Upper lobe of right lung (tissue), 1 donor: ENCODE measurements around the gene PDYN. TPM values are rescaled to one million over a fixed set of nuclear protein-coding genes. Genes with fewer than 3 reads are reported as not detected.
"Not testable (repeated sequence)": the region's sequence is repeated elsewhere in the genome, so short reads cannot be mapped to it uniquely, and the experiment has no call there.

Experiments
- ATAC-seq: fragments of 200-7000 bp; cut with Tn5 transposase; one replicate; pipeline ENCODE4 v1.9.1; 2020; ENCODE audit warnings: mild to moderate bottlenecking, moderate library complexity
- DNase-seq: peaks from one replicate; pipeline ENCODE4 v3.0.0-alpha.2; 2020
- H3K27ac ChIP-seq: fragments of 200-600 bp; one replicate; pipeline ENCODE4 v1.8.0; 2022
- H3K27me3 ChIP-seq: fragments of 200-600 bp; one replicate; pipeline ENCODE4 v1.8.0; 2022; ENCODE audit warnings: mild to moderate bottlenecking
- H3K36me3 ChIP-seq: fragments of 200-600 bp; one replicate; pipeline ENCODE4 v1.8.0; 2022
- H3K4me1 ChIP-seq: fragments of 200-600 bp; one replicate; pipeline ENCODE4 v1.8.0; 2022
- H3K4me3 ChIP-seq: fragments of 200-600 bp; one replicate; pipeline ENCODE4 v1.8.0; 2022; ENCODE audit warnings: mild to moderate bottlenecking
- H3K9me3 ChIP-seq: fragments of 200-600 bp; one replicate; pipeline ENCODE4 v1.8.0; 2022
- CTCF ChIP-seq: fragments of 200-600 bp; IDR thresholded peaks from one replicate; pipeline ENCODE4 v1.8.0; 2022; ENCODE audit warnings: antibody characterized with exemption
- intact Hi-C: fragments of 100-400 bp; cut with DNase I; formaldehyde crosslinking; loops from one replicate; pipeline ENCODE4 v1.11.0; 2022
- long read RNA-seq: library from polyadenylated mRNA; unstranded; transcript quantifications from one replicate; pipeline ENCODE4 v2.0.0, GENCODE V29; 2021
- total RNA-seq: library from RNA; stranded (reverse); fragmentation: NEBNext Ultra II Directional; extraction: Animal tissue kit (Norgen Biotek cat#: 25700); gene quantifications from one replicate; pipeline ENCODE4 v1.2.1, GENCODE V29; 2021
- donor health status: DM: no; HTN: yes; CAD: no; lungs with severe emphysema.

The PDYN gene
- not detected for total RNA-seq
- long read RNA-seq: 0 reads

GRCh38 chr20:1993986-1994385, at the start of gene PDYN:
PDYN (minus strand) TSS chr20:1994058; CDS start chr20:1983084, 10,974 bp downstream.
- ATAC-seq (no peak), DNase-seq (no peak)
- Histone ChIP-seq H3K4me3 (no peak within 1 kb of the TSS), H3K4me1 (no peaks in the 10 kb centered on the region), H3K9me3 (no peaks in the 10 kb centered on the region), H3K27ac (no peak within 1 kb of the TSS), H3K27me3 (peaks cover 59% of the 10 kb centered on the region), H3K36me3 (no peaks in the 10 kb centered on the region)
- intact Hi-C loops: no loop called here
- TF ChIP-seq CTCF: no peak

DNA sequence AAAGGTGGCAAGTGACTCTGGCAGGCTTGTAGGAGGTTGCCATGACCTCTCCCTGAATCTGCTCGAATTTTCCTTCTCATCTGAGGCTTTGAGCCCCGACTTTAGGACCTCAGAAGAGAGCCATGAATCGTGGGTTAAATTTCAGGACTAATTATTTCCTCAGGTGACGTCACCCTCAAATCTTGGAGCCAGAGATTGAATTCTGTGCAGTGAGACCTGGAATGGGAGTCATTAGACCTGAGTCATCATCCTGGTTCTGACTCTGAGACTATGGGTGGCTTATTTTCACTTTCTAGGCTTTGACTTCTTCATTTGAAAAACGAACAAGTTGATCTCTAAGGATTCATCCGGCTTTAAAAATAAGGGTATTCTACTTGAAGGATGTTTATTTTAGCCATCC, 48.5 kb upstream of the PDYN start:
- intact Hi-C loops: no loop called here
- H3K27me3 ChIP-seq: peaks cover 14% of the 10 kb centered on the region
- H3K27ac ChIP-seq: no peak overlapping the region
- H3K9me3 ChIP-seq: no peaks in the 10 kb centered on the region
- no peak overlapping the region for H3K4me3 ChIP-seq
- DNase-seq: no peak
- TF ChIP-seq CTCF: no peak
- H3K36me3 ChIP-seq: no peaks in the 10 kb centered on the region
- ATAC-seq: no peak
- H3K4me1 ChIP-seq: no peaks in the 10 kb centered on the region

- intact Hi-C loops: no loop called here
- no peak for TF ChIP-seq CTCF
- no peak overlapping the region for H3K27ac ChIP-seq
- no peaks in the 10 kb centered on the region for H3K36me3 ChIP-seq
- no peak overlapping the region for H3K4me3 ChIP-seq
- H3K27me3 ChIP-seq: peaks cover 36% of the 10 kb centered on the region
- DNase-seq (no peak), ATAC-seq (no peak)
- H3K4me1 ChIP-seq: no peaks in the 10 kb centered on the region
- no peaks in the 10 kb centered on the region for H3K9me3 ChIP-seq
These were observed 44.3 kb upstream of the PDYN start for GRCh38 chr20:2038161-2038560.

- peaks cover 43% of the 10 kb centered on the region for H3K27me3 ChIP-seq
- no peak for DNase-seq
These were observed 43.5 kb upstream of the PDYN start for GRCh38 chr20:2037296-2037914.

DNA sequence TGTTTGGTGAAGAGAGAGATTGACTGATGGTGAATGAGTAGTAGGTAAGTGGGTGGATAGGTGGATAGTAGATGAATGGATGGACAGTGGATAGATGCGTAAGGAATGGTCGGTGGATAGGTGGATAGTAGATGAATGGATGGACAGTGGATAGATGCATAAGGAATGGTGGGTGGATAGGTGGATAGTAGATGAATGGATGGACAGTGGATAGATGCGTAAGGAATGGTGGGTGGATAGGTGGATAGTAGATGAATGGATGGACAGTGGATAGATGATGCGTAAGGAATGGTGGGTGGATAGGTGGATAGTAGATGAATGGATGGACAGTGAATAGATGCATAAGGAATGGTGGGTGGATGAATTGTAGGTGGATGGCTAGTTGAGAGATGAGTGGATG, 42.5 kb upstream of the PDYN start:
- H3K9me3 ChIP-seq, DNase-seq, H3K36me3 ChIP-seq, H3K27ac ChIP-seq, H3K4me1 ChIP-seq, intact Hi-C loops, H3K4me3 ChIP-seq, ATAC-seq: not testable (repeated sequence)
- peaks cover 51% of the 10 kb centered on the region for H3K27me3 ChIP-seq

More at GRCh38 chr20:2037296-2037914, 43.5 kb upstream of the PDYN start:
- Histone ChIP-seq H3K4me3 (no peak overlapping the region), H3K4me1 (no peaks in the 10 kb centered on the region), H3K27ac (no peak overlapping the region), H3K36me3 (no peaks in the 10 kb centered on the region), H3K9me3 (no peaks in the 10 kb centered on the region)
- no peak for TF ChIP-seq CTCF
- ATAC-seq: no peak
- intact Hi-C loops: no loop called here

GRCh38 chr20:2032168-2032567, 38.3 kb upstream of the PDYN start:
- H3K4me3 ChIP-seq: no peak overlapping the region
- H3K9me3 ChIP-seq: no peaks in the 10 kb centered on the region
- no peaks in the 10 kb centered on the region for H3K36me3 ChIP-seq
- intact Hi-C loops: no loop called here
- no peak for DNase-seq
- peaks cover 56% of the 10 kb centered on the region for H3K27me3 ChIP-seq
- no peaks in the 10 kb centered on the region for H3K4me1 ChIP-seq
- no peak for ATAC-seq
- no peak overlapping the region for H3K27ac ChIP-seq
- TF ChIP-seq CTCF: no peak
